Spinal cord (tissue), 10 donors: ENCODE results near the gene RAB20. TPM values are rescaled to one million over a fixed set of nuclear protein-coding genes. Genes with fewer than 3 reads are reported as not detected.
"Not testable (repeated sequence)": the region's sequence is repeated elsewhere in the genome, so short reads cannot be mapped to it uniquely, and the experiment has no call there.

Experiments used
- DNase-seq, 6 donors: peaks; one replicate each; pipeline versions ENCODE4 v3.0.0 to v3.0.0-alpha.2; 2013 to 2015; ENCODE audit warnings: low spot score in 6 of 6, low read depth in 4 of 6
- H3K27ac ChIP-seq: one replicate; pipeline ENCODE4 v1.5.1; 2013; ENCODE audit warnings: low read depth, low read length, control low read depth
- H3K27me3 ChIP-seq: one replicate; pipeline ENCODE4 v1.6.1; 2013; ENCODE audit warnings: low read length; ENCODE audit not compliant: control insufficient read depth, insufficient read depth
- H3K36me3 ChIP-seq: one replicate; pipeline ENCODE4 v1.6.1; 2013; ENCODE audit warnings: low read length; ENCODE audit not compliant: control insufficient read depth, insufficient read depth
- H3K4me1 ChIP-seq: one replicate; pipeline ENCODE4 v1.6.1; 2013; ENCODE audit warnings: low read length; ENCODE audit not compliant: control insufficient read depth, insufficient read depth
- H3K4me3 ChIP-seq: one replicate; pipeline ENCODE4 v1.5.1; 2013; ENCODE audit warnings: low read depth, low read length, control low read depth
- H3K9me3 ChIP-seq: one replicate; pipeline ENCODE4 v1.6.1; 2013; ENCODE audit warnings: low read length; ENCODE audit not compliant: control insufficient read depth, insufficient read depth
- WGBS: methylation state at CpG from one replicate; pipeline ENCODE4 v1.1.5; 2013; ENCODE audit warnings: missing lambda C conversion rate; ENCODE audit not compliant: insufficient coverage; 5-methylcytosine and 5-hydroxymethylcytosine counted together
- polyA plus RNA-seq, 2 donors: library from polyadenylated mRNA; unstranded; fragments of 120-200 nt; gene quantifications; one replicate each; pipeline ENCODE4 v1.2.1, GENCODE V29; 2013; ENCODE audit not compliant: insufficient read length in 2 of 2
- total RNA-seq, 2 donors: library from RNA; depleted of rRNA in 1 of 2; stranded (reverse); fragments of 120-200 nt in 1 of 2; fragments of >200 nt in 1 of 2; gene quantifications; one replicate each; pipeline versions ENCODE4 v1.2.3 to v1.2.4, GENCODE V29; 2013 to 2014
- donor health status: healthy.

The RAB20 gene
- total and polyA plus RNA-seq, 4 donors, result 2.6 to 8.3 (median 5.3) TPM

GRCh38 chr13:110535526-110535925 is 26.0 kb downstream of the RAB20 start:
- no peak overlapping the region for H3K4me3 ChIP-seq
- no peaks in the 10 kb centered on the region for H3K9me3 ChIP-seq
- H3K27ac ChIP-seq, result no peak overlapping the region
- H3K36me3 ChIP-seq, result no peaks in the 10 kb centered on the region
- 94% methylated on average over 11 of the region's 11 CpGs for WGBS
- no peak for DNase-seq
- H3K4me1 ChIP-seq, result peaks cover 11% of the 10 kb centered on the region
- no peaks in the 10 kb centered on the region for H3K27me3 ChIP-seq

GRCh38 chr13:110533771-110534670 is 27.5 kb downstream of the RAB20 start:
- Histone ChIP-seq H3K36me3 (no peaks in the 10 kb centered on the region), H3K27ac (no peak overlapping the region), H3K4me1 (peaks cover 19% of the 10 kb centered on the region), H3K9me3 (no peaks in the 10 kb centered on the region), H3K27me3 (no peaks in the 10 kb centered on the region), H3K4me3 (no peak overlapping the region)
- no peak for DNase-seq
- WGBS, result 74% methylated on average over 15 of the region's 16 CpGs

GRCh38 chr13:110532258-110532657 is 29.3 kb downstream of the RAB20 start:
- not testable (repeated sequence) for DNase-seq, H3K9me3 ChIP-seq, H3K27ac ChIP-seq, H3K36me3 ChIP-seq, H3K27me3 ChIP-seq, H3K4me3 ChIP-seq
- peaks cover 25% of the 10 kb centered on the region for H3K4me1 ChIP-seq
- WGBS, result no CpG with 5 or more reads among the region's 2 CpGs

- H3K36me3 ChIP-seq, result no peaks in the 10 kb centered on the region
- peaks cover 29% of the 10 kb centered on the region for H3K4me1 ChIP-seq
- no peak overlapping the region for H3K4me3 ChIP-seq
- no peak overlapping the region for H3K27ac ChIP-seq
- H3K9me3 ChIP-seq, result no peaks in the 10 kb centered on the region
- DNase-seq, result no peak
- 89% methylated on average over 7 of the region's 9 CpGs for WGBS
- no peaks in the 10 kb centered on the region for H3K27me3 ChIP-seq
These were observed 29.8 kb downstream of the RAB20 start for GRCh38 chr13:110531671-110532083.

GRCh38 chr13:110531100-110531499 is 30.4 kb downstream of the RAB20 start:
- Histone ChIP-seq H3K9me3 (no peaks in the 10 kb centered on the region), H3K4me1 (peaks cover 29% of the 10 kb centered on the region), H3K4me3 (no peak overlapping the region), H3K27me3 (no peaks in the 10 kb centered on the region), H3K36me3 (no peaks in the 10 kb centered on the region), H3K27ac (no peak overlapping the region)
- 88% methylated on average over 7 of the region's 7 CpGs for WGBS
- DNase-seq, result no peak

GRCh38 chr13:110529522-110530311 is 31.8 kb downstream of the RAB20 start:
- Histone ChIP-seq H3K4me3 (no peak overlapping the region), H3K27me3 (no peaks in the 10 kb centered on the region), H3K27ac (no peak overlapping the region), H3K9me3 (no peaks in the 10 kb centered on the region), H3K4me1 (peaks cover 43% of the 10 kb centered on the region), H3K36me3 (no peaks in the 10 kb centered on the region)
- 67% methylated on average over 7 of the region's 23 CpGs for WGBS
- DNase-seq, result no peak

GRCh38 chr13:110528911-110529310 is 32.6 kb downstream of the RAB20 start:
- Histone ChIP-seq H3K4me1 (peaks cover 51% of the 10 kb centered on the region), H3K36me3 (no peaks in the 10 kb centered on the region), H3K9me3 (no peaks in the 10 kb centered on the region), H3K27ac (no peak overlapping the region), H3K27me3 (no peaks in the 10 kb centered on the region), H3K4me3 (no peak overlapping the region)
- 51% methylated on average over 5 of the region's 6 CpGs for WGBS
- DNase-seq, result no peak

- Histone ChIP-seq H3K4me3 (no peak overlapping the region), H3K9me3 (no peaks in the 10 kb centered on the region), H3K27me3 (no peaks in the 10 kb centered on the region), H3K4me1 (peaks cover 55% of the 10 kb centered on the region), H3K27ac (no peak overlapping the region), H3K36me3 (no peaks in the 10 kb centered on the region)
- WGBS, result 58% methylated on average over 2 of the region's 5 CpGs
- no peak for DNase-seq
These were observed 33.2 kb downstream of the RAB20 start for GRCh38 chr13:110528371-110528770.

GRCh38 chr13:110525328-110526319 is 35.9 kb downstream of the RAB20 start:
- DNase-seq, result no peak
- peaks cover 68% of the 10 kb centered on the region for H3K4me1 ChIP-seq
- no peaks in the 10 kb centered on the region for H3K36me3 ChIP-seq
- no peak overlapping the region for H3K27ac ChIP-seq
- H3K9me3 ChIP-seq, result no peaks in the 10 kb centered on the region
- no peaks in the 10 kb centered on the region for H3K27me3 ChIP-seq
- H3K4me3 ChIP-seq, result no peak overlapping the region
- 74% methylated on average over 24 of the region's 25 CpGs for whole genome bisulfite sequencing
